ENCODE results near the gene LEMD2. TPM values are rescaled to one million over a fixed set of nuclear protein-coding genes. Genes with fewer than 3 reads are reported as not detected.

The LEMD2 gene
- total RNA-seq, 1 experiment from 2014 or later, result 62.9 TPM

DNA sequence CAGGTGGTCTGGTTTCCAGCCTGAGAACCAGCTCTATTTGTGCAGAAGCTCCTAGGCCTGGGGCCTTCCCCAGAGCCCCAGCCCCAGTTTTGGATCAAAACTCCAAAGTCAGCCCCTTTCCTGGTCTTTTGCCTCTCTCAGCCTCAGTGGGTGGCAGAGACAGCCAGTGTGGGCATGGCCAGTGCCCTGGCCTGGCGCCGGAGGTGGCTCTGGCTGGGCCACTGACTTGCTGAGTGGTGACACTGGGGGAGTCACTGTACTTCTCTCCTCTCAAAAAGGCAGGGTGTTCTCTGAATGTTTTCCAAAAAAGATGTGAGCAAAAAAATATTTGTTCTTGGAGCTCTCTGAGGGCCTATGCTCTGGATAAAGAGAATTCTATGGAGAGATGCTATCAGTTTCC is 34.9 kb upstream of the LEMD2 start:
- TF ChIP-seq, protein P1, sequence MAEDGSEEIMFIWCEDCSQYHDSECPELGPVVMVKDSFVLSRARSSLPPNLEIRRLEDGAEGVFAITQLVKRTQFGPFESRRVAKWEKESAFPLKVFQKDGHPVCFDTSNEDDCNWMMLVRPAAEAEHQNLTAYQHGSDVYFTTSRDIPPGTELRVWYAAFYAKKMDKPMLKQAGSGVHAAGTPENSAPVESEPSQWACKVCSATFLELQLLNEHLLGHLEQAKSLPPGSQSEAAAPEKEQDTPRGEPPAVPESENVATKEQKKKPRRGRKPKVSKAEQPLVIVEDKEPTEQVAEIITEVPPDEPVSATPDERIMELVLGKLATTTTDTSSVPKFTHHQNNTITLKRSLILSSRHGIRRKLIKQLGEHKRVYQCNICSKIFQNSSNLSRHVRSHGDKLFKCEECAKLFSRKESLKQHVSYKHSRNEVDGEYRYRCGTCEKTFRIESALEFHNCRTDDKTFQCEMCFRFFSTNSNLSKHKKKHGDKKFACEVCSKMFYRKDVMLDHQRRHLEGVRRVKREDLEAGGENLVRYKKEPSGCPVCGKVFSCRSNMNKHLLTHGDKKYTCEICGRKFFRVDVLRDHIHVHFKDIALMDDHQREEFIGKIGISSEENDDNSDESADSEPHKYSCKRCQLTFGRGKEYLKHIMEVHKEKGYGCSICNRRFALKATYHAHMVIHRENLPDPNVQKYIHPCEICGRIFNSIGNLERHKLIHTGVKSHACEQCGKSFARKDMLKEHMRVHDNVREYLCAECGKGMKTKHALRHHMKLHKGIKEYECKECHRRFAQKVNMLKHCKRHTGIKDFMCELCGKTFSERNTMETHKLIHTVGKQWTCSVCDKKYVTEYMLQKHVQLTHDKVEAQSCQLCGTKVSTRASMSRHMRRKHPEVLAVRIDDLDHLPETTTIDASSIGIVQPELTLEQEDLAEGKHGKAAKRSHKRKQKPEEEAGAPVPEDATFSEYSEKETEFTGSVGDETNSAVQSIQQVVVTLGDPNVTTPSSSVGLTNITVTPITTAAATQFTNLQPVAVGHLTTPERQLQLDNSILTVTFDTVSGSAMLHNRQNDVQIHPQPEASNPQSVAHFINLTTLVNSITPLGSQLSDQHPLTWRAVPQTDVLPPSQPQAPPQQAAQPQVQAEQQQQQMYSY (CRISPR knock-in tag; IDR thresholded peaks at IDR 0.05), result no peak
- TF ChIP-seq, protein P2, sequence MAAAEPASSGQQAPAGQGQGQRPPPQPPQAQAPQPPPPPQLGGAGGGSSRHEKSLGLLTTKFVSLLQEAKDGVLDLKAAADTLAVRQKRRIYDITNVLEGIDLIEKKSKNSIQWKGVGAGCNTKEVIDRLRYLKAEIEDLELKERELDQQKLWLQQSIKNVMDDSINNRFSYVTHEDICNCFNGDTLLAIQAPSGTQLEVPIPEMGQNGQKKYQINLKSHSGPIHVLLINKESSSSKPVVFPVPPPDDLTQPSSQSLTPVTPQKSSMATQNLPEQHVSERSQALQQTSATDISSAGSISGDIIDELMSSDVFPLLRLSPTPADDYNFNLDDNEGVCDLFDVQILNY (CRISPR knock-in tag; IDR thresholded peaks at IDR 0.05), result no peak
- ATAC-seq, result no peak
- peaks cover 33% of the 10 kb centered on the region for H3K4me1 Mint-ChIP-seq

DNA sequence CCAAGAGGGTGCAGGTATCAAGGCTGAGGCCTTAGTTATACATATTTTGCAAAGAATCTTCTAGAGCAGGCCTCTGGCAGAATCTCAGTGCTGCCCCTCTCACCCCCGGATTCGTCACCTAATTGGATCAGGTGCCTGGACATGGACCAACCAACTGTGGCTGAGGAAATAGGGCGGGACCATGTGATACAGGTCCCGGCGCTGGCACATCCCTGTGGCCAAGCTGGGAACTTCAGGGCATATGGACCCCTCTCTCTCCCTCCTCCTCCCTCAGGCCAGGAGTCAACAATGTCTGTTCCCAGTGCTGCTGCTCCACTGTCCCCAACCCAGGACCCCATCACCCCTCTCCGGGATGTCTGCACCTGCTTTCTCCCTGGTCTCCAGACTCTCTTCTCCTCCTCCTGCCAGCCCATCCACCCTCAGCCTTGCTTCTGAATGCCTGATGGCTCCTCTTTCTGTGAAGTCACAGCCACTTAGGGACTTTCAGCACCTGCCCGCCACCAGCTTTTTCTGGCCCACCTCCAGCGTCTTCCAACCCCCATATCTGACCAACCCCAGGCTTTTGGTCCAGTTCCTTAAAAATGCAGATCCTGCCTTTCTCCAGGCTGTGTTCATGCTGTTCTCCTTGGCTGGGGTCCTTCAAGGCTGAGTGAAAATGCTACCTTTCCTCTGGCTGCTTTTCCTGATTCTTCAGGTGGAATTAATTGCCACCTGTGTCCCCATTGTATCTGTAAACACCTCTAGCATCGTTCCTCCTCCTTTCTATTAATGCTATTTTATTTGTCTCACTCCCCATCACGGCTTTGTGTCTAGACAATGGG is 33.9 kb upstream of the LEMD2 start:
- CTCF ChIA-PET, result interaction anchor here (0.8 to 4.6 kb wide), 14 partner anchors 11 to 332 kb away, joined by 3 to 47 read pairs (median 4); partner anchors contain the start of gene LEMD2
- Mint-ChIP-seq H3K36me3 (no peaks in the 10 kb centered on the region), H3K4me3 (no peak overlapping the region), H3K27ac (no peak overlapping the region), H3K4me1 (peaks cover 23% of the 10 kb centered on the region), H3K27me3 (ENCODE audit: low read depth) (peaks cover under 1% of the 10 kb centered on the region; the same call in 1 of the 2 replicates), H3K9me3 (no peaks in the 10 kb centered on the region)
- DNase-seq (ENCODE audit: low spot score) (peak; percentile 76), ATAC-seq (peak; percentile 97)
- POLR2A ChIA-PET, result interaction anchor here (0.7 kb wide), 1 partner anchor 29 kb away, joined by 3 read pairs; no protein-coding TSS in a partner anchor
- TF ChIP-seq NR1H2 (CRISPR knock-in tag; IDR thresholded peaks at IDR 0.05) (no peak), SP1 (CRISPR knock-in tag; conservative IDR thresholded peaks at IDR 0.05) (0 out of 2 replicates have a peak, but pooled peaks have one; percentile 2), NR3C1 (CRISPR knock-in tag; conservative IDR thresholded peaks at IDR 0.05; ENCODE audit: low read depth) (no peak), ZNF396 (CRISPR knock-in tag; IDR thresholded peaks at IDR 0.05; ENCODE audit: borderline replicate concordance) (no peak), ZNF121 (CRISPR knock-in tag; IDR thresholded peaks at IDR 0.05) (0 out of 2 replicates have a peak, but pooled peaks have one; percentile 46), ZNF416 (CRISPR knock-in tag; IDR thresholded peaks at IDR 0.05) (no peak), MXD4 (CRISPR knock-in tag; IDR thresholded peaks at IDR 0.05; ENCODE audit: borderline replicate concordance) (no peak), NFYB (CRISPR knock-in tag; conservative IDR thresholded peaks at IDR 0.05; ENCODE audit: low read depth) (peak; percentile 48; the same call in 1 of the 2 replicates), CBFB (CRISPR knock-in tag; IDR thresholded peaks at IDR 0.05; ENCODE audit: low read depth) (no peak), KAT7 (CRISPR knock-in tag; IDR thresholded peaks at IDR 0.05; ENCODE audit: borderline replicate concordance) (no peak), TP53 (CRISPR knock-in tag; IDR thresholded peaks at IDR 0.05) (no peak), HMGA2 (CRISPR knock-in tag; IDR thresholded peaks at IDR 0.05) (no peak), ATF1 (CRISPR knock-in tag; IDR thresholded peaks at IDR 0.05) (no peak)
- TF ChIP-seq, protein P3, sequence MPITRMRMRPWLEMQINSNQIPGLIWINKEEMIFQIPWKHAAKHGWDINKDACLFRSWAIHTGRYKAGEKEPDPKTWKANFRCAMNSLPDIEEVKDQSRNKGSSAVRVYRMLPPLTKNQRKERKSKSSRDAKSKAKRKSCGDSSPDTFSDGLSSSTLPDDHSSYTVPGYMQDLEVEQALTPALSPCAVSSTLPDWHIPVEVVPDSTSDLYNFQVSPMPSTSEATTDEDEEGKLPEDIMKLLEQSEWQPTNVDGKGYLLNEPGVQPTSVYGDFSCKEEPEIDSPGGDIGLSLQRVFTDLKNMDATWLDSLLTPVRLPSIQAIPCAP (CRISPR knock-in tag; IDR thresholded peaks at IDR 0.05), result no peak
- TF ChIP-seq, protein P4, sequence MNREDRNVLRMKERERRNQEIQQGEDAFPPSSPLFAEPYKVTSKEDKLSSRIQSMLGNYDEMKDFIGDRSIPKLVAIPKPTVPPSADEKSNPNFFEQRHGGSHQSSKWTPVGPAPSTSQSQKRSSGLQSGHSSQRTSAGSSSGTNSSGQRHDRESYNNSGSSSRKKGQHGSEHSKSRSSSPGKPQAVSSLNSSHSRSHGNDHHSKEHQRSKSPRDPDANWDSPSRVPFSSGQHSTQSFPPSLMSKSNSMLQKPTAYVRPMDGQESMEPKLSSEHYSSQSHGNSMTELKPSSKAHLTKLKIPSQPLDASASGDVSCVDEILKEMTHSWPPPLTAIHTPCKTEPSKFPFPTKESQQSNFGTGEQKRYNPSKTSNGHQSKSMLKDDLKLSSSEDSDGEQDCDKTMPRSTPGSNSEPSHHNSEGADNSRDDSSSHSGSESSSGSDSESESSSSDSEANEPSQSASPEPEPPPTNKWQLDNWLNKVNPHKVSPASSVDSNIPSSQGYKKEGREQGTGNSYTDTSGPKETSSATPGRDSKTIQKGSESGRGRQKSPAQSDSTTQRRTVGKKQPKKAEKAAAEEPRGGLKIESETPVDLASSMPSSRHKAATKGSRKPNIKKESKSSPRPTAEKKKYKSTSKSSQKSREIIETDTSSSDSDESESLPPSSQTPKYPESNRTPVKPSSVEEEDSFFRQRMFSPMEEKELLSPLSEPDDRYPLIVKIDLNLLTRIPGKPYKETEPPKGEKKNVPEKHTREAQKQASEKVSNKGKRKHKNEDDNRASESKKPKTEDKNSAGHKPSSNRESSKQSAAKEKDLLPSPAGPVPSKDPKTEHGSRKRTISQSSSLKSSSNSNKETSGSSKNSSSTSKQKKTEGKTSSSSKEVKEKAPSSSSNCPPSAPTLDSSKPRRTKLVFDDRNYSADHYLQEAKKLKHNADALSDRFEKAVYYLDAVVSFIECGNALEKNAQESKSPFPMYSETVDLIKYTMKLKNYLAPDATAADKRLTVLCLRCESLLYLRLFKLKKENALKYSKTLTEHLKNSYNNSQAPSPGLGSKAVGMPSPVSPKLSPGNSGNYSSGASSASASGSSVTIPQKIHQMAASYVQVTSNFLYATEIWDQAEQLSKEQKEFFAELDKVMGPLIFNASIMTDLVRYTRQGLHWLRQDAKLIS (CRISPR knock-in tag; IDR thresholded peaks at IDR 0.05; ENCODE audit: borderline replicate concordance), result no peak
- TF ChIP-seq, protein P5, sequence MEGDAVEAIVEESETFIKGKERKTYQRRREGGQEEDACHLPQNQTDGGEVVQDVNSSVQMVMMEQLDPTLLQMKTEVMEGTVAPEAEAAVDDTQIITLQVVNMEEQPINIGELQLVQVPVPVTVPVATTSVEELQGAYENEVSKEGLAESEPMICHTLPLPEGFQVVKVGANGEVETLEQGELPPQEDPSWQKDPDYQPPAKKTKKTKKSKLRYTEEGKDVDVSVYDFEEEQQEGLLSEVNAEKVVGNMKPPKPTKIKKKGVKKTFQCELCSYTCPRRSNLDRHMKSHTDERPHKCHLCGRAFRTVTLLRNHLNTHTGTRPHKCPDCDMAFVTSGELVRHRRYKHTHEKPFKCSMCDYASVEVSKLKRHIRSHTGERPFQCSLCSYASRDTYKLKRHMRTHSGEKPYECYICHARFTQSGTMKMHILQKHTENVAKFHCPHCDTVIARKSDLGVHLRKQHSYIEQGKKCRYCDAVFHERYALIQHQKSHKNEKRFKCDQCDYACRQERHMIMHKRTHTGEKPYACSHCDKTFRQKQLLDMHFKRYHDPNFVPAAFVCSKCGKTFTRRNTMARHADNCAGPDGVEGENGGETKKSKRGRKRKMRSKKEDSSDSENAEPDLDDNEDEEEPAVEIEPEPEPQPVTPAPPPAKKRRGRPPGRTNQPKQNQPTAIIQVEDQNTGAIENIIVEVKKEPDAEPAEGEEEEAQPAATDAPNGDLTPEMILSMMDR (IDR thresholded peaks at IDR 0.05), result peak; percentile 34; the same call in 1 of the 2 replicates
- TF ChIP-seq, protein P6, sequence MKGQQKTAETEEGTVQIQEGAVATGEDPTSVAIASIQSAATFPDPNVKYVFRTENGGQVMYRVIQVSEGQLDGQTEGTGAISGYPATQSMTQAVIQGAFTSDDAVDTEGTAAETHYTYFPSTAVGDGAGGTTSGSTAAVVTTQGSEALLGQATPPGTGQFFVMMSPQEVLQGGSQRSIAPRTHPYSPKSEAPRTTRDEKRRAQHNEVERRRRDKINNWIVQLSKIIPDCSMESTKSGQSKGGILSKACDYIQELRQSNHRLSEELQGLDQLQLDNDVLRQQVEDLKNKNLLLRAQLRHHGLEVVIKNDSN (CRISPR knock-in tag; IDR thresholded peaks at IDR 0.05), result peak; percentile 85
- TF ChIP-seq, protein P7, sequence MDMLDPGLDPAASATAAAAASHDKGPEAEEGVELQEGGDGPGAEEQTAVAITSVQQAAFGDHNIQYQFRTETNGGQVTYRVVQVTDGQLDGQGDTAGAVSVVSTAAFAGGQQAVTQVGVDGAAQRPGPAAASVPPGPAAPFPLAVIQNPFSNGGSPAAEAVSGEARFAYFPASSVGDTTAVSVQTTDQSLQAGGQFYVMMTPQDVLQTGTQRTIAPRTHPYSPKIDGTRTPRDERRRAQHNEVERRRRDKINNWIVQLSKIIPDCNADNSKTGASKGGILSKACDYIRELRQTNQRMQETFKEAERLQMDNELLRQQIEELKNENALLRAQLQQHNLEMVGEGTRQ (CRISPR knock-in tag; IDR thresholded peaks at IDR 0.05), result peak; percentile 88

More for the DNA sequence above, 34.9 kb upstream of the LEMD2 start:
- no peaks in the 10 kb centered on the region for H3K36me3 Mint-ChIP-seq
- H3K27me3 Mint-ChIP-seq (ENCODE audit: low read depth), result peaks cover 10% of the 10 kb centered on the region; the same call in 1 of the 2 replicates
- H3K27ac Mint-ChIP-seq, result no peak overlapping the region
- ChIA-PET POLR2A (no interaction called here), CTCF (interaction anchor here (0.9 to 4.6 kb wide), 7 partner anchors 16 to 204 kb away, joined by 3 to 47 read pairs (median 3); no protein-coding TSS in a partner anchor)
- H3K4me3 Mint-ChIP-seq, result no peak overlapping the region
- DNase-seq (ENCODE audit: low spot score), result no peak
- H3K9me3 Mint-ChIP-seq, result no peaks in the 10 kb centered on the region

Measured in WTC11 (cell line).